Esophagus muscularis mucosa (tissue), 4 donors: ENCODE measurements around the gene FGF8. TPM values are rescaled to one million over a fixed set of nuclear protein-coding genes. Genes with fewer than 3 reads are reported as not detected.
A peak's percentile ranks its signal among the peaks of the same experiment; 100 is the strongest.

Source experiments
- DNase-seq: peaks from one replicate; pipeline ENCODE4 v3.0.0-alpha.2; 2017; ENCODE audit errors: extremely low spot score
- H3K27ac ChIP-seq, 4 donors: fragments of 200-600 bp; sonication (generic); replicated peaks in 1 of 4; 1 replicate in 3 of 4; 2 replicates in 1 of 4; pipeline ENCODE4 v1.5.1; 2016 to 2019; ENCODE audit warnings: mild to moderate bottlenecking in 1 of 4
- H3K27me3 ChIP-seq, 4 donors: fragments of 200-600 bp; sonication (generic); one replicate each; pipeline versions ENCODE4 v1.5.1 to v1.6.0; 2016 to 2019
- H3K36me3 ChIP-seq, 4 donors: fragments of 200-600 bp; sonication (generic); one replicate each; pipeline ENCODE4 v1.5.1; 2016 to 2019
- H3K4me1 ChIP-seq, 4 donors: fragments of 200-600 bp; sonication (generic); one replicate each; pipeline ENCODE4 v1.5.1; 2016 to 2019
- H3K4me3 ChIP-seq, 4 donors: fragments of 200-600 bp; sonication (generic); 1 replicate in 2 of 4; 2 replicates in 2 of 4; pipeline ENCODE4 v1.5.1; 2016 to 2019; ENCODE audit warnings: mild to moderate bottlenecking in 4 of 4, moderate library complexity in 1 of 4
- H3K9me3 ChIP-seq, 4 donors: fragments of 200-600 bp; sonication (generic); 1 replicate in 3 of 4; 2 replicates in 1 of 4; pipeline ENCODE4 v1.5.1; 2016 to 2019
- EP300 ChIP-seq: sonication (generic); formaldehyde crosslinking; IDR thresholded peaks from one replicate; pipeline ENCODE4 v1.6.1; 2017; ENCODE audit warnings: antibody characterized with exemption
- POLR2A ChIP-seq: fragments of 450-650 bp; IDR thresholded peaks from one replicate; pipeline ENCODE4 v1.6.1; 2017; ENCODE audit warnings: antibody characterized with exemption, moderate library complexity, mild to moderate bottlenecking, low read depth
- POLR2AphosphoS5 ChIP-seq, 2 donors: sonication (generic); formaldehyde crosslinking; IDR thresholded peaks; one replicate each; pipeline ENCODE4 v1.6.1; 2017; ENCODE audit warnings: antibody characterized with exemption in 2 of 2
- WGBS: methylation state at CpG from one replicate; pipeline ENCODE4 v1.1.5; 2018; 5-methylcytosine and 5-hydroxymethylcytosine counted together
- intact Hi-C: fragments of 100-400 bp; cut with DNase I; formaldehyde crosslinking; loops from one replicate; pipeline ENCODE4 v1.15.1; 2023
- total RNA-seq, 4 donors: library from RNA; depleted of rRNA; stranded (reverse); fragments of >200 nt; gene quantifications; one replicate each; pipeline versions ENCODE4 v1.1.0 to v1.2.1, GENCODE V29; 2016
- TF ChIP-seq, protein P1 (sequence below), 3 experiments: fragments of 200-600 bp in 2 of 3; fragments of 450-650 bp in 1 of 3; sonication (generic) in 2 of 3; IDR thresholded peaks; one replicate each; pipeline ENCODE4 v1.5.1; 2017 to 2019; ENCODE audit warnings: antibody characterized with exemption in 3 of 3, mild to moderate bottlenecking in 2 of 3, moderate library complexity in 1 of 3

Gene FGF8, protein sequence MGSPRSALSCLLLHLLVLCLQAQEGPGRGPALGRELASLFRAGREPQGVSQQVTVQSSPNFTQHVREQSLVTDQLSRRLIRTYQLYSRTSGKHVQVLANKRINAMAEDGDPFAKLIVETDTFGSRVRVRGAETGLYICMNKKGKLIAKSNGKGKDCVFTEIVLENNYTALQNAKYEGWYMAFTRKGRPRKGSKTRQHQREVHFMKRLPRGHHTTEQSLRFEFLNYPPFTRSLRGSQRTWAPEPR
- not detected for total RNA-seq

DNA sequence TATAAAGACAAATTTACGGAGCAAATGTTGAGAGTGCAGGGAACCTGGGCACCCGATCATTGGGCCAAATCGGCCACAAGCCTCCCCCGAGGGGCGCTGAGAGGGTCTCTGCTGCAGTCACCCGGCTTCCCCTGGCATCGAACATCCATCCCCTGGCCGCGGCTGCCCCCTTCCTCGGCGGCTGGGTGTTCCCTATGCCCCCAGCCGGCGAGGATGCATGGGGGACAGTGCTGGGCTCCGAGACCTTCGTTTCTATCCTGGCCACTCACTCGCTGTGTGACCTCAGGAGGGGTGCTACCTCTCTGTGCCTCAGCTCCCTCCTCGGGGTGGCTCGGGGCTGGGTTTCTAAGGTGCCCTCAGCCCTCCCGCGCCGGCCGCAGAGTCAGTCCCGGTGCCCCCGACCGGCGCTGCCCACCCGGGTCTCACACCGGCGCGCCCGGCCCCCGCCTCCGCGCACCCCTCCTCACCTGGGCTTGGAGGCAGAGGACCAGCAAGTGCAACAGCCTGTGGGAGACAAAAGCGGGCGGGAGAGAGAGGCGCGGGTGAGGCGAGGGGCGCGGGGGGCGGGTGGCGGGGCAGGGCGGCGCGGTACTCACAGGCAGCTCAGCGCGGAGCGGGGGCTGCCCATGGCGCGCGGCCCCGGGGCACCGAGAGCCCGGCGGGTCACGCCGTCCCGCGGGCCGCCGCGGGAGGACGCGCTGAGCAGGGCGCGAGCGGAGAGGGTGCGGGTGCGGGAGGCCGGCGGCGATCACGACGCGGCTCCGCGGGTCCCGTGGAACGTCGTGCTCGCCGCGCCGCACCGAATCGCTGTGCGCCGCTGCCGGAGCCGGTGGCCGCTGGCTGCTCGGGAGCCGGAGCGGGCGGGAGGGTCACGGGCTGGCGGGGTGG is at the start of gene FGF8:
FGF8 (minus strand) TSS at position 842 of the 888 bp plus-strand sequence; CDS start at position 628, 214 bp downstream.
- TF ChIP-seq EP300 (no peak), POLR2AphosphoS5 (IDR thresholded peaks at IDR 0.05) (no peak), POLR2A (no peak)
- TF ChIP-seq, protein P1, sequence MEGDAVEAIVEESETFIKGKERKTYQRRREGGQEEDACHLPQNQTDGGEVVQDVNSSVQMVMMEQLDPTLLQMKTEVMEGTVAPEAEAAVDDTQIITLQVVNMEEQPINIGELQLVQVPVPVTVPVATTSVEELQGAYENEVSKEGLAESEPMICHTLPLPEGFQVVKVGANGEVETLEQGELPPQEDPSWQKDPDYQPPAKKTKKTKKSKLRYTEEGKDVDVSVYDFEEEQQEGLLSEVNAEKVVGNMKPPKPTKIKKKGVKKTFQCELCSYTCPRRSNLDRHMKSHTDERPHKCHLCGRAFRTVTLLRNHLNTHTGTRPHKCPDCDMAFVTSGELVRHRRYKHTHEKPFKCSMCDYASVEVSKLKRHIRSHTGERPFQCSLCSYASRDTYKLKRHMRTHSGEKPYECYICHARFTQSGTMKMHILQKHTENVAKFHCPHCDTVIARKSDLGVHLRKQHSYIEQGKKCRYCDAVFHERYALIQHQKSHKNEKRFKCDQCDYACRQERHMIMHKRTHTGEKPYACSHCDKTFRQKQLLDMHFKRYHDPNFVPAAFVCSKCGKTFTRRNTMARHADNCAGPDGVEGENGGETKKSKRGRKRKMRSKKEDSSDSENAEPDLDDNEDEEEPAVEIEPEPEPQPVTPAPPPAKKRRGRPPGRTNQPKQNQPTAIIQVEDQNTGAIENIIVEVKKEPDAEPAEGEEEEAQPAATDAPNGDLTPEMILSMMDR (IDR thresholded peaks at IDR 0.05): no peak
- no peak for DNase-seq
- Histone ChIP-seq H3K27me3 (peaks cover 13 to 93% (median 64%) of the 10 kb centered on the region in 4 donors), H3K27ac (no peak within 1 kb of the TSS), H3K9me3 (no peaks in the 10 kb centered on the region), H3K4me1 (peaks cover 32 to 58% (median 56%) of the 10 kb centered on the region in 4 donors), H3K36me3 (no peaks in the 10 kb centered on the region), H3K4me3 (peak within 1 kb of the TSS; percentile 38 to 54 (median 42))
- intact Hi-C loops: loop anchor here (10.0 kb wide), 1 partner anchor 561 kb away; no protein-coding TSS in a partner anchor
- no CpG with 5 or more reads among the region's 98 CpGs for WGBS

- Histone ChIP-seq H3K9me3 (no peaks in the 10 kb centered on the region), H3K27me3 (no peaks in the 10 kb centered on the region), H3K27ac (no peak overlapping the region), H3K36me3 (peaks cover 0 to 36% (median 14%) of the 10 kb centered on the region in 4 donors), H3K4me3 (no peak overlapping the region), H3K4me1 (peaks cover under 1 to 17% (median 15%) of the 10 kb centered on the region in 4 donors)
- WGBS: 95% methylated on average over 2 of the region's 2 CpGs
- TF ChIP-seq, protein P1 (IDR thresholded peaks at IDR 0.05): no peak
- TF ChIP-seq POLR2A: no peak
- TF ChIP-seq EP300: no peak
- DNase-seq: no peak
- intact Hi-C loops: no loop called here
Observed at GRCh38 chr10:101824736-101825135, 48.8 kb upstream of the FGF8 start.

- DNase-seq: no peak
- intact Hi-C loops: loop anchor here (5.0 kb wide), 2 partner anchors 37 to 333 kb away; partner anchors contain the start of genes NOLC1 and NPM3
- WGBS: 13% methylated on average over 14 of the region's 14 CpGs
- H3K4me3 ChIP-seq: peak overlapping the region; percentile 73 to 99 (median 94)
- H3K36me3 ChIP-seq: no peaks in the 10 kb centered on the region
- TF ChIP-seq POLR2A (no peak), EP300 (no peak), POLR2AphosphoS5 (IDR thresholded peaks at IDR 0.05) (no peak)
- TF ChIP-seq, protein P1 (IDR thresholded peaks at IDR 0.05): no peak
- no peaks in the 10 kb centered on the region for H3K27me3 ChIP-seq
- peak overlapping the region; percentile 88 to 98 (median 96) for H3K27ac ChIP-seq
- H3K9me3 ChIP-seq: no peaks in the 10 kb centered on the region
- H3K4me1 ChIP-seq: peaks cover 25 to 38% (median 33%) of the 10 kb centered on the region in 4 donors
Observed at GRCh38 chr10:101818872-101819633, 43.1 kb upstream of the FGF8 start.

- H3K27ac ChIP-seq: peak within 1 kb of the TSS; percentile 88 to 98 (median 96)
- intact Hi-C loops: loop anchor here (5.0 kb wide), 2 partner anchors 36 to 334 kb away; partner anchors contain the start of genes NOLC1 and NPM3
- peaks cover 31 to 46% (median 41%) of the 10 kb centered on the region in 4 donors for H3K4me1 ChIP-seq
- H3K36me3 ChIP-seq: no peaks in the 10 kb centered on the region
- no peaks in the 10 kb centered on the region for H3K27me3 ChIP-seq
- TF ChIP-seq POLR2A (peak; percentile 99), EP300 (no peak), POLR2AphosphoS5 (IDR thresholded peaks at IDR 0.05) (peak; percentile 99 to 100)
- TF ChIP-seq, protein P1 (IDR thresholded peaks at IDR 0.05): peak in 1 of 3 experiments; percentile 32
- WGBS: under 1% methylated on average over 35 of the region's 47 CpGs
- peak; percentile 99 for DNase-seq
- H3K9me3 ChIP-seq: no peaks in the 10 kb centered on the region
- peak within 1 kb of the TSS; percentile 73 to 99 (median 94) for H3K4me3 ChIP-seq
Observed at GRCh38 chr10:101818119-101818871, 42.4 kb upstream of the FGF8 start, which contains the start of gene OGA. TSS of gene OGA (minus strand) at chr10:101818444. CDS start at chr10:101818022, 422 bp downstream.
